SK-N-SH (cell line): Measurements from ENCODE around the gene PTPRG. TPM values are rescaled to one million over a fixed set of nuclear protein-coding genes. Genes with fewer than 3 reads are reported as not detected.

Source experiments
- CTCF ChIA-PET: fragments of 300-600, 350-600 bp; formaldehyde crosslinking; extraction: SDS; loops from one replicate; lab custom pipeline; 2021; lab: Yijun Ruan, JAX
- POLR2A ChIA-PET: fragments of 350-600 bp; sonication (Branson Sonifier 250); formaldehyde crosslinking; extraction: SDS; loops from one replicate; lab custom pipeline; 2020; ENCODE audit warnings: antibody characterized with exemption, inconsistent platforms; lab: Yijun Ruan, JAX
- DNase-seq: peaks from one replicate; pipeline ENCODE4 v3.0.0; 2012
- H2AFZ ChIP-seq: fragments of 200-600 bp; sonication (generic); 2 replicates; pipeline ENCODE4 v1.8.1; 2016; ENCODE audit warnings: antibody characterized with exemption, mild to moderate bottlenecking, low read depth
- H3F3A ChIP-seq: fragments of 200-600 bp; sonication (generic); replicated peaks from 2 replicates; pipeline ENCODE3; 2016; ENCODE audit warnings: antibody characterized with exemption, mild to moderate bottlenecking; ENCODE audit not compliant: insufficient read depth
- H3K27ac ChIP-seq, 2 experiments: fragments of 200-500 bp in 1 of 2; fragments of 200-600 bp in 1 of 2; sonication (Bioruptor generic) in 1 of 2; sonication (generic), shearing (Covaris generic) in 1 of 2; 2 replicates each; pipeline versions ENCODE4 v1.5.1 to v1.6.1; 2014 to 2016; ENCODE audit warnings: low read depth in 2 of 2, inconsistent platforms in 1 of 2, low read length in 1 of 2, mild to moderate bottlenecking in 1 of 2, mixed read lengths in 1 of 2
- H3K27me3 ChIP-seq: fragments of 200-600 bp; sonication (generic), shearing (Covaris generic); 2 replicates; pipeline ENCODE4 v1.6.1; 2016; ENCODE audit warnings: mixed run types; ENCODE audit not compliant: insufficient read depth
- H3K36me3 ChIP-seq, 2 experiments: fragments of 200-500 bp in 1 of 2; fragments of 200-600 bp in 1 of 2; sonication (Bioruptor generic) in 1 of 2; sonication (generic) in 1 of 2; replicated peaks in 1 of 2; 2 replicates each; pipeline versions ENCODE3 to v1.5.1; 2014 to 2016; ENCODE audit warnings: low read length in 1 of 2, mild to moderate bottlenecking in 1 of 2; ENCODE audit not compliant: insufficient read depth in 2 of 2, control insufficient read depth in 1 of 2
- H3K4me1 ChIP-seq, 2 experiments: fragments of 200-500 bp in 1 of 2; fragments of 200-600 bp in 1 of 2; sonication (Bioruptor generic) in 1 of 2; sonication (generic), shearing (Covaris generic) in 1 of 2; 2 replicates each; pipeline versions ENCODE4 v1.5.1 to v1.6.1; 2014 to 2016; ENCODE audit warnings: low read depth in 1 of 2, low read length in 1 of 2, mixed run types in 1 of 2; ENCODE audit not compliant: insufficient read depth in 2 of 2, control insufficient read depth in 1 of 2
- H3K4me2 ChIP-seq: fragments of 200-600 bp; sonication (generic), shearing (Covaris generic); 2 replicates; pipeline ENCODE4 v1.6.1; 2017; ENCODE audit warnings: mixed run types
- H3K4me3 ChIP-seq, 2 experiments: fragments of 200-500 bp in 1 of 2; fragments of 200-600 bp in 1 of 2; sonication (Bioruptor generic) in 1 of 2; sonication (generic), shearing (Covaris generic) in 1 of 2; 2 replicates each; pipeline versions ENCODE4 v1.5.1 to v1.8.1; 2014 to 2016; ENCODE audit warnings: low read depth in 2 of 2, inconsistent platforms in 1 of 2, low read length in 1 of 2, mild to moderate bottlenecking in 1 of 2, mixed read lengths in 1 of 2, moderate library complexity in 1 of 2
- H3K79me2 ChIP-seq: fragments of 200-600 bp; sonication (generic); 2 replicates; pipeline ENCODE4 v1.8.1; 2017; ENCODE audit warnings: mild to moderate bottlenecking; ENCODE audit not compliant: insufficient read depth
- H3K9ac ChIP-seq: fragments of 200-600 bp; sonication (generic); 2 replicates; pipeline ENCODE4 v1.6.1; 2017; ENCODE audit warnings: mixed run types
- H3K9me2 ChIP-seq: fragments of 200-600 bp; sonication (generic); 2 replicates; pipeline ENCODE4 v1.6.1; 2017; ENCODE audit warnings: mixed run types
- H3K9me3 ChIP-seq: fragments of 200-600 bp; sonication (generic); 2 replicates; pipeline ENCODE4 v1.6.1; 2017; ENCODE audit warnings: mixed run types, mild to moderate bottlenecking, moderate library complexity
- H4K20me1 ChIP-seq: fragments of 200-600 bp; sonication (generic); 2 replicates; pipeline ENCODE4 v1.6.1; 2017; ENCODE audit warnings: mild to moderate bottlenecking, mixed run types; ENCODE audit not compliant: insufficient read depth
- CTCF ChIP-seq: fragments of 200-600 bp; sonication (generic); IDR thresholded peaks from 2 replicates; pipeline ENCODE4 v1.6.1; 2017; ENCODE audit warnings: antibody characterized with exemption, mild to moderate bottlenecking, moderate library complexity
- ELF1 ChIP-seq: IDR thresholded peaks from 2 replicates; pipeline ENCODE4 v1.4.0; 2012
- EP300 ChIP-seq, 2 experiments: IDR thresholded peaks; 2 replicates each; pipeline versions ENCODE4 v1.4.0 to v1.6.1; 2012; ENCODE audit warnings: borderline replicate concordance in 1 of 2, low read depth in 1 of 2, low read length in 1 of 2
- FOXM1 ChIP-seq: IDR thresholded peaks from 2 replicates; pipeline ENCODE4 v1.4.0; 2012; ENCODE audit warnings: low read depth, mild to moderate bottlenecking
- GABPA ChIP-seq: IDR thresholded peaks from 2 replicates; pipeline ENCODE4 v1.4.0; 2012; ENCODE audit warnings: low read depth, mild to moderate bottlenecking
- GATA2 ChIP-seq: sonication (generic); formaldehyde crosslinking; IDR thresholded peaks from 2 replicates; pipeline ENCODE4 v1.5.0; 2020; ENCODE audit warnings: mild to moderate bottlenecking, missing genetic modification reagents
- JUND ChIP-seq: IDR thresholded peaks from 2 replicates; pipeline ENCODE4 v1.4.0; 2012
- MAX ChIP-seq: IDR thresholded peaks from 2 replicates; pipeline ENCODE4 v1.4.0; 2012; ENCODE audit warnings: low read depth
- MXI1 ChIP-seq: IDR thresholded peaks from 2 replicates; pipeline ENCODE4 v1.6.1; 2012; ENCODE audit warnings: mild to moderate bottlenecking, low read depth, low read length, improper control_type of control experiment
- NFIC ChIP-seq: IDR thresholded peaks from 2 replicates; pipeline ENCODE4 v1.4.0; 2012; ENCODE audit warnings: borderline replicate concordance
- PBX3 ChIP-seq: IDR thresholded peaks from 2 replicates; pipeline ENCODE4; 2012
- RAD21 ChIP-seq: IDR thresholded peaks from 2 replicates; pipeline ENCODE4 v1.6.1; 2012; ENCODE audit warnings: mild to moderate bottlenecking, low read length
- RFX5 ChIP-seq: IDR thresholded peaks from 2 replicates; pipeline ENCODE4 v1.6.1; 2012; ENCODE audit warnings: mild to moderate bottlenecking, improper control_type of control experiment, low read length
- RXRA ChIP-seq: IDR thresholded peaks from 2 replicates; pipeline ENCODE4 v1.4.0; 2012; ENCODE audit warnings: low read depth, mild to moderate bottlenecking, borderline replicate concordance
- SIN3A ChIP-seq: IDR thresholded peaks from 2 replicates; pipeline ENCODE4 v1.6.1; 2012; ENCODE audit warnings: low read depth, mild to moderate bottlenecking, low read length, moderate library complexity, borderline replicate concordance
- SMC3 ChIP-seq: IDR thresholded peaks from 2 replicates; pipeline ENCODE4 v1.6.1; 2012; ENCODE audit warnings: low read depth, low read length, improper control_type of control experiment
- TCF12 ChIP-seq: IDR thresholded peaks from 2 replicates; pipeline ENCODE4 v1.4.0; 2012
- TEAD4 ChIP-seq: IDR thresholded peaks from 2 replicates; pipeline ENCODE4 v1.4.0; 2012; ENCODE audit warnings: mild to moderate bottlenecking, borderline replicate concordance; ENCODE audit not compliant: insufficient read depth
- USF1 ChIP-seq: IDR thresholded peaks from 2 replicates; pipeline ENCODE4 v1.4.0; 2012; ENCODE audit warnings: low read depth, borderline replicate concordance
- USF2 ChIP-seq: fragments of 150-350 bp; IDR thresholded peaks from 2 replicates; pipeline ENCODE4 v1.6.1; 2017; ENCODE audit warnings: antibody characterized with exemption, low read length, low read depth, borderline replicate concordance
- WGBS: methylation state at CpG from one replicate; pipeline ENCODE4 v1.1.6; 2017; ENCODE audit warnings: low lambda C conversion rate; 5-methylcytosine and 5-hydroxymethylcytosine counted together
- polyA plus RNA-seq, 3 experiments: library from polyadenylated mRNA; depleted of rRNA; stranded (reverse); fragments of >200 nt; gene quantifications; 2 replicates each; pipeline ENCODE4 v1.2.3, GENCODE V29; 2012

PTPRG gene
- polyA plus RNA-seq, 1 of the 3 experiments (the other 2 are of a cell fraction): 14.1 TPM

GRCh38 chr3:62193586-62194345, 632.4 kb downstream of the PTPRG start:
- no peaks in the 10 kb centered on the region for H3F3A ChIP-seq
- H3K27me3 ChIP-seq: no peaks in the 10 kb centered on the region
- TF ChIP-seq GATA2: no peak
- no peak for TF ChIP-seq GABPA
- TF ChIP-seq USF1: no peak
- TF ChIP-seq RAD21: no peak
- no peak for TF ChIP-seq JUND
- TF ChIP-seq SMC3: no peak
- no peak for TF ChIP-seq PBX3
- TF ChIP-seq USF2: no peak
- TF ChIP-seq ELF1: no peak
- no peak for TF ChIP-seq RXRA
- no peak for TF ChIP-seq TCF12
- H3K9me2 ChIP-seq: no peaks in the 10 kb centered on the region
- no peak overlapping the region for H2AFZ ChIP-seq
- ChIA-PET CTCF (interaction anchor here (1.1 to 1.9 kb wide), 4 partner anchors 9 to 335 kb away, joined by 3 to 5 read pairs (median 4); no protein-coding TSS in a partner anchor), POLR2A (no interaction called here)
- H3K4me2 ChIP-seq: no peak overlapping the region
- H3K27ac ChIP-seq: no peak overlapping the region
- WGBS: 91% methylated on average over 10 of the region's 10 CpGs
- no peaks in the 10 kb centered on the region for H3K9me3 ChIP-seq
- H3K4me3 ChIP-seq: no peak overlapping the region
- H3K4me1 ChIP-seq: peaks cover 0 to 4% of the 10 kb centered on the region in 2 experiments; a peak in 1 of 4 replicates
- no peaks in the 10 kb centered on the region for H3K79me2 ChIP-seq
- no peak overlapping the region for H3K9ac ChIP-seq
- DNase-seq: no peak
- H3K36me3 ChIP-seq: peaks cover 0 to 3% of the 10 kb centered on the region in 2 experiments
- H4K20me1 ChIP-seq: no peaks in the 10 kb centered on the region

- Histone ChIP-seq H3F3A (peaks cover 4% of the 10 kb centered on the region), H3K36me3 (peaks cover 0 to 4% of the 10 kb centered on the region in 2 experiments), H3K9me3 (no peaks in the 10 kb centered on the region), H3K4me1 (no peaks in the 10 kb centered on the region), H3K4me3 (no peak overlapping the region), H3K4me2 (no peak overlapping the region), H3K9me2 (no peaks in the 10 kb centered on the region), H3K9ac (no peak overlapping the region), H4K20me1 (no peaks in the 10 kb centered on the region), H3K79me2 (no peaks in the 10 kb centered on the region), H2AFZ (no peak overlapping the region), H3K27ac (no peak overlapping the region), H3K27me3 (no peaks in the 10 kb centered on the region)
- no peak for DNase-seq
- WGBS: 97% methylated on average over 5 of the region's 5 CpGs
- ChIA-PET CTCF (interaction anchor here (0.9 to 3.5 kb wide), 5 partner anchors 9 to 360 kb away, joined by 3 to 24 read pairs (median 3); no protein-coding TSS in a partner anchor), POLR2A (no interaction called here)
- TF ChIP-seq FOXM1 (no peak), TEAD4 (no peak), SIN3A (no peak), EP300 (IDR thresholded peaks at IDR 0.05; ENCODE audit: borderline replicate concordance in 1 of 2, low read depth in 1 of 2, low read length in 1 of 2) (no peak), NFIC (no peak), SMC3 (no peak), USF2 (no peak), USF1 (no peak), GATA2 (no peak), TCF12 (no peak), MXI1 (no peak), ELF1 (no peak), CTCF (no peak), MAX (no peak), RFX5 (no peak)
Measured at GRCh38 chr3:62197350-62198012, 636.1 kb downstream of the PTPRG start.
